ENCODE measurements around the gene DGKI.

DNA sequence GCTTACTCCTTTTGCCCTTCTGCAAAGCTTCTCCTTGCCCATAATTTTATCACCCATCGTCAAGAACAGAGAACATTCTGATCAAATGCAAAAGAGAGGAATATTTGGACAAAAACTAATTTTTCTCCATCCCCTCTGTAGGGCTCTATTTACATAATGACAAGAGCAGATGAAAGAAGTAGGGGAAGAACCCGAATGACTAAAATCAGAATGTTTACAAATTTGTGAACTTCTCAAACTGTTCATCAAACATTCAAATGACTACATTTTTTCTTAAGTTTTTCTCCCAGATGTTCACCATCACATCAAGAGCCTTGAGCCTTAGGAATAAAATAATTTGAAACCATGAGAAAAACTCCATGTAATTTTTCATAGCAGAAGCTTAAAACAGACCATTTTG is 119.4 kb downstream of the DGKI start:
- TF ChIP-seq, protein P1, sequence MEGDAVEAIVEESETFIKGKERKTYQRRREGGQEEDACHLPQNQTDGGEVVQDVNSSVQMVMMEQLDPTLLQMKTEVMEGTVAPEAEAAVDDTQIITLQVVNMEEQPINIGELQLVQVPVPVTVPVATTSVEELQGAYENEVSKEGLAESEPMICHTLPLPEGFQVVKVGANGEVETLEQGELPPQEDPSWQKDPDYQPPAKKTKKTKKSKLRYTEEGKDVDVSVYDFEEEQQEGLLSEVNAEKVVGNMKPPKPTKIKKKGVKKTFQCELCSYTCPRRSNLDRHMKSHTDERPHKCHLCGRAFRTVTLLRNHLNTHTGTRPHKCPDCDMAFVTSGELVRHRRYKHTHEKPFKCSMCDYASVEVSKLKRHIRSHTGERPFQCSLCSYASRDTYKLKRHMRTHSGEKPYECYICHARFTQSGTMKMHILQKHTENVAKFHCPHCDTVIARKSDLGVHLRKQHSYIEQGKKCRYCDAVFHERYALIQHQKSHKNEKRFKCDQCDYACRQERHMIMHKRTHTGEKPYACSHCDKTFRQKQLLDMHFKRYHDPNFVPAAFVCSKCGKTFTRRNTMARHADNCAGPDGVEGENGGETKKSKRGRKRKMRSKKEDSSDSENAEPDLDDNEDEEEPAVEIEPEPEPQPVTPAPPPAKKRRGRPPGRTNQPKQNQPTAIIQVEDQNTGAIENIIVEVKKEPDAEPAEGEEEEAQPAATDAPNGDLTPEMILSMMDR (IDR thresholded peaks at IDR 0.05; ENCODE audit: low read depth, low read length) = no peak
- TF ChIP-seq EZH2phosphoT487 (IDR thresholded peaks at IDR 0.05; ENCODE audit: low read depth) = no peak
